Nephron progenitor cell (in vitro differentiated cells): ENCODE measurements around the gene SLC24A1.
"Not testable (repeated sequence)": the region's sequence is repeated elsewhere in the genome, so short reads cannot be mapped to it uniquely, and the experiment has no call there.

Experiments used
- DNase-seq: peaks from one replicate; pipeline ENCODE4 v3.0.0; 2021
- H3K27ac Mint-ChIP-seq: 2 replicates; pipeline ENCODE4 v1.8.0; 2021; ENCODE audit warnings: mild to moderate bottlenecking, moderate library complexity, mixed read lengths
- H3K27me3 Mint-ChIP-seq: 2 replicates; pipeline ENCODE4 v1.8.0; 2021; ENCODE audit warnings: mild to moderate bottlenecking, low read depth, mixed read lengths; ENCODE audit not compliant: poor library complexity
- H3K36me3 Mint-ChIP-seq: 2 replicates; pipeline ENCODE4 v1.8.0; 2021; ENCODE audit warnings: low read depth, mixed read lengths
- H3K4me1 Mint-ChIP-seq: 2 replicates; pipeline ENCODE4 v1.8.0; 2021; ENCODE audit warnings: mixed read lengths
- H3K4me3 Mint-ChIP-seq: 2 replicates; pipeline ENCODE4 v1.8.0; 2021; ENCODE audit warnings: mild to moderate bottlenecking, moderate library complexity, mixed read lengths
- H3K9me3 Mint-ChIP-seq: 2 replicates; pipeline ENCODE4 v1.8.0; 2021; ENCODE audit warnings: mild to moderate bottlenecking, moderate library complexity, mixed read lengths
- TF ChIP-seq, protein P1 (sequence below): fragments of 200-600 bp; sonication (generic); IDR thresholded peaks from 2 replicates; pipeline ENCODE4 v1.5.0; 2021; ENCODE audit warnings: antibody characterized with exemption

SLC24A1 gene

DNA sequence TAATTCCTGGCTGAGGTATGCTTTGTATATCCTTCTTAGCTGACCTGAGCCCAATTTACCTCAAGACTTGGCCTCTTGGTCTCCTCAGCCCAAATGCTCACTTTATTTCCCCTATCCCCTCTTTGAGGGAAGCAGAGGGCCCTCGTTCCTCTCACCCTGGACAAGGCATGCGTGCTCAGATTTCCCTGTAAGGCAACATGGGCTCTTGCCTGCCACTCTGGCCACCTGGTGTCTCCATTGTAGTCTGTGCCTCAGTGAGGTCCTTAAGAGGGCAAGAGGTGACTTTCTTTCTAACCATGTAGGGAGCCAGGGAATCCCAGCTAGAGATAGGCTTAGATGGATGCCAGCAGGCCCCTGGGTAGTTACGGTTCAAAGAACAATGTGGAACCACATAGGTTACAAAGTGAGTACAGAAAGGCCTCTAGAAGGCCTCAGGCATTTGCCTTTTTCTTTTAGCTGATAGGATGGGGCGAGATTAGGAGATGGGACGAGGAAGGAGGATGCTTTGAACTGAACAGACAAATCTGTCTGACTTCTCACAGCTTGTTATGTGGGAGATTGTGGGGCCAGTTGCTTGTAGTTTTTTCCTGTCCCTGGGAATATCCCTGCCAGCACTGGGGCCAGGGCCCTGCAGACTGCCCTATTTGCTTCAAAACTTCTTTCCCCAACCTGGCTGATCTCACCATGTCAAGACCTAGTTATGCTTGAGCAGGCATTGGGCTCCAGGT lies 9.7 kb upstream of the SLC24A1 start:
- peaks cover 10% of the 10 kb centered on the region for H3K9me3 Mint-ChIP-seq
- H3K27ac Mint-ChIP-seq = peak overlapping the region; percentile 99
- TF ChIP-seq, protein P1, sequence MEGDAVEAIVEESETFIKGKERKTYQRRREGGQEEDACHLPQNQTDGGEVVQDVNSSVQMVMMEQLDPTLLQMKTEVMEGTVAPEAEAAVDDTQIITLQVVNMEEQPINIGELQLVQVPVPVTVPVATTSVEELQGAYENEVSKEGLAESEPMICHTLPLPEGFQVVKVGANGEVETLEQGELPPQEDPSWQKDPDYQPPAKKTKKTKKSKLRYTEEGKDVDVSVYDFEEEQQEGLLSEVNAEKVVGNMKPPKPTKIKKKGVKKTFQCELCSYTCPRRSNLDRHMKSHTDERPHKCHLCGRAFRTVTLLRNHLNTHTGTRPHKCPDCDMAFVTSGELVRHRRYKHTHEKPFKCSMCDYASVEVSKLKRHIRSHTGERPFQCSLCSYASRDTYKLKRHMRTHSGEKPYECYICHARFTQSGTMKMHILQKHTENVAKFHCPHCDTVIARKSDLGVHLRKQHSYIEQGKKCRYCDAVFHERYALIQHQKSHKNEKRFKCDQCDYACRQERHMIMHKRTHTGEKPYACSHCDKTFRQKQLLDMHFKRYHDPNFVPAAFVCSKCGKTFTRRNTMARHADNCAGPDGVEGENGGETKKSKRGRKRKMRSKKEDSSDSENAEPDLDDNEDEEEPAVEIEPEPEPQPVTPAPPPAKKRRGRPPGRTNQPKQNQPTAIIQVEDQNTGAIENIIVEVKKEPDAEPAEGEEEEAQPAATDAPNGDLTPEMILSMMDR = no peak
- peaks cover 7% of the 10 kb centered on the region for H3K27me3 Mint-ChIP-seq
- H3K36me3 Mint-ChIP-seq = peaks cover 16% of the 10 kb centered on the region
- H3K4me1 Mint-ChIP-seq = peaks cover 52% of the 10 kb centered on the region
- DNase-seq = peak; percentile 8
- H3K4me3 Mint-ChIP-seq = peak overlapping the region; percentile 95

DNA sequence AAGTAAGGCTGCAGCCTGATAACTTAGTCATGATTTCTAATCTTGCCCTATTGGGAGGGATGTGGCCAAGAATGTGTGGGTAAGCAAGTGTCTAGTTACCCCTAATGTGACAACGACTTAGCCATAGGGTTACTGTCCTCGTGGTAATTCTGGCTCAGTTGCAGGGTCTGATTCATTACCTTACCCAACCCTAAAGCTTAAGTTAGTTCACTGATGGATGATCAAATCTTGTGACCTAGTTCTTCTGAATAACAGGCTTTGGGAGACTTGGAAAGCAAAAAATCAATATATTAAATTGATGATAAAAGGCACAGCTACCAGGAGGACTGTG lies 9.2 kb upstream of the SLC24A1 start:
- peak overlapping the region; percentile 95 for H3K4me3 Mint-ChIP-seq

DNA sequence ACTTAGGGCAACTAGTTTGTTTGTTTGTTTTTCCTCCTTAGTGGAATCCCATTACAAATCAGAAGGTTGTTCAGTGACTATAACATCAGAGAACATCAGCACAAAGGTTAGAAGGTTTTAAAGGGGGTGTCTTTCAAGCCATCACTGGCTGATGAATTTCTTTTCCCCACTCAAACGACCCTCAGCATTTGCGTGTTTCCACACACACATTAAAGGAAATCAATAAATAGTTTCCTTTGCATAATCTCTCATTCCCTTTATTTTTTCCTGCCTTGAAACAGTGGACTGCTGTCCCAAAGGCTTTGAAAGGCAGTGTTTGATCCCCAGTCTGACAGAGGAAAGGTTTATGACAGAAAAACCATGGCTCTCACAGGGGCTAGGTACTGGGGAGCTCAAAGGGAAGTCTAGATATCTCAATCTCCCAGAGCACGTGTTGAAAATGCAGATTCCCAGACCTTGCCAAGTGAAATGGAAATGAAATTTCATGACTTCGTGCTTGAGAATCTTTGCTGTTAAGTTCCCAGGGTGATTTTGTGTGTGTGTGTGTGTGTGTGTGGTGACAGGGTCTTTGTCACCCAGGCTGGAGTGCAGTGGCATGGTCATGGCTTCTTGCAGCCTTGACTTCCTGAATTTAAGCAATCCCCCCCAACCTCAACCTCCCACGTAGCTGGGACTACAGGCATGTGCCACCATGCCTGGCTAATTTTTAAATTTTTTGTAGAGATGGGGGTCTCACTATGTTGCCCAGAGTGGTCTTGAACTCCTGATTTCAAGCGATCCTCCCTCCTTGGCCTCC lies 8.6 kb upstream of the SLC24A1 start:
- DNase-seq = no peak
- H3K27ac Mint-ChIP-seq = peak overlapping the region; percentile 51
- peaks cover 15% of the 10 kb centered on the region for H3K9me3 Mint-ChIP-seq
- H3K4me3 Mint-ChIP-seq = no peak overlapping the region
- TF ChIP-seq, protein P1 = no peak
- peaks cover 44% of the 10 kb centered on the region for H3K4me1 Mint-ChIP-seq
- H3K27me3 Mint-ChIP-seq = peaks cover 7% of the 10 kb centered on the region
- peaks cover 8% of the 10 kb centered on the region for H3K36me3 Mint-ChIP-seq

More for the DNA sequence above, 9.2 kb upstream of the SLC24A1 start:
- peaks cover 7% of the 10 kb centered on the region for H3K27me3 Mint-ChIP-seq
- peak overlapping the region; percentile 99 for H3K27ac Mint-ChIP-seq
- H3K9me3 Mint-ChIP-seq = peaks cover 15% of the 10 kb centered on the region
- TF ChIP-seq, protein P1 = no peak
- H3K4me1 Mint-ChIP-seq = peaks cover 47% of the 10 kb centered on the region
- DNase-seq = no peak
- H3K36me3 Mint-ChIP-seq = peaks cover 11% of the 10 kb centered on the region

DNA sequence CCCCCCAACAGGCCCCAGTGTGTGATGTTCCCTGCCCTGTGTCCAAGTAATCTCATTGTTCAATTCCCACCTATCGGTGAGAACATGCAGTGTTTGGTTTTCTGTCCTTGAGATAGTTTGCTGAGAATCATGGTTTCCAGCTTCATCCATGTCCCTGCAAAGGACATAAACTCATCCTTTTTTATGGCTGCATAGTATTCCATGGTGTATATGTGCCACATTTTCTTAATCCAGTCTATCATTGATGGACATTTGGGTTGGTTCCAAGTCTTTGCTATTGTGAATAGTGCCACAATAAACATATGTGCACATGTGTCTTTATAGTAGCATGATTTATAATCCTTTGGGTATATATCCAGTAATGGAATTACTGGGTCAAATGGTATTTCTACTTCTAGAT lies 5.9 kb upstream of the SLC24A1 start:
- H3K27ac Mint-ChIP-seq, H3K27me3 Mint-ChIP-seq: not testable (repeated sequence)
- H3K4me1 Mint-ChIP-seq = peaks cover 34% of the 10 kb centered on the region

DNA sequence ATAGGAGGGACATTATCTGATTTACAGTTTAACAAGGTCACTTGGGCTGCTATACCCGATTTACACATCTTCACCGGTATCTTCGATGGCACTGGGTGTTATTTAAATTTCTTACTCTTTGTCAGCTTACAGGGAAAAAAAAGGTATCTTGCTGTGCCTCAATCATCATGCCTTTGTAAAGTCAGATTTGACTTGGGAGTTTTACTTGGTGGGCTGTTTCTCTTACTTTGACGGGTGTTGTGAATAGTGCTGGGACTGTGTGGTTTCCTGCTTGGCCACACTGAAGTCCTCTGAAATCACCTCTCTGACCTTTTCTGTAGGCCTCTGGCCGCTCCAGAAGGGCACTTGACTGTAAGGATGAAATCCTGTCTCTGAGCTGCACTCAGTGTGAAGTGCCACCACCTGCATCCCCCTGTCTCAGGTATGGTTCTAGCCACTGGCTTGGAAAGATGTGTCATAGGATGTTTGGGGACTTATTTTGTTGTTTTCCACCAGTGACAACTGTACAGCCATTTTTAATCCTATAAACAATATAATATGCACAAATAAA lies 3.1 kb upstream of the SLC24A1 start:
- H3K27me3 Mint-ChIP-seq = peaks cover 2% of the 10 kb centered on the region
- H3K36me3 Mint-ChIP-seq = peaks cover 8% of the 10 kb centered on the region
- TF ChIP-seq, protein P1 = no peak
- H3K9me3 Mint-ChIP-seq = peaks cover 15% of the 10 kb centered on the region
- H3K4me3 Mint-ChIP-seq = no peak overlapping the region
- H3K4me1 Mint-ChIP-seq = peaks cover 20% of the 10 kb centered on the region
- no peak overlapping the region for H3K27ac Mint-ChIP-seq
- no peak for DNase-seq

More for the DNA sequence above, 5.9 kb upstream of the SLC24A1 start:
- peaks cover 15% of the 10 kb centered on the region for H3K9me3 Mint-ChIP-seq
- H3K36me3 Mint-ChIP-seq, DNase-seq, H3K4me3 Mint-ChIP-seq: not testable (repeated sequence)

DNA sequence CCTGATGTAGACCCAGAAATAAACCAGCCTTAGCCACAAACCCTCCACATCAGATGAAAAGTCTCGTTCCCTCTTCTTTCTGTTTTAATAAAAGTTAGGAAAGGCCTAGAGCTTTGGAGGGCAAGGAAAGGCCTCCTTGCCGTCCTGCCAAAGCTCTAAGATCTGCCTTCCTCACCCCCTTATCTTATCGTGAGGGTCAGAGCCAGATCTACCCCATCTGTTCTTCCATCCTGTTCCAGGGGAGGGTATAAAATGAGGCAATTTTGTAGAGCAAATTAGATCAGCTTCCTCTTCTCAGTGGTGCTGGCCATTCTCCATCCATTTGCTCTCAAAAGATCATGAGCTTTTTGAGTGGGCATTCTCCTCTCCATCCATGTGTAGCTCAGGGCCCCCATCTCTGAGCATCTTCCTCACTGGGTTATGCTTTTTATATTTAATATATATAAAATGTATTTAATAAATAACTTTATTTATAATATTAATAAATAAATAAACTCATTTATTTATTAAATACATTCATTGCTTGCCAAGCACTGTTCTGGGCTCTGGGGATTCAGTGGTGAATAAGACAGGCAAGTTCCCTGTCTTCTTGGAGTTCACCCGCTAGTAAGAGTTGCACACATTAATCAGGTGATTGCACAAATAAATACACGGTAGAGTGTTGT lies 2.0 kb upstream of the SLC24A1 start:
- no peak for DNase-seq
- TF ChIP-seq, protein P1 = no peak
- Mint-ChIP-seq H3K36me3 (peaks cover 5% of the 10 kb centered on the region), H3K9me3 (peaks cover 15% of the 10 kb centered on the region), H3K4me1 (peaks cover 15% of the 10 kb centered on the region), H3K27me3 (no peaks in the 10 kb centered on the region), H3K4me3 (no peak overlapping the region), H3K27ac (no peak overlapping the region)
